LNCaP clone FGC (cell line): ENCODE results near the gene OVOL2.

Source experiments
- DNase-seq: peaks from one replicate; pipeline ENCODE4 v3.0.0-alpha.2; 2011; ENCODE audit warnings: low read depth
- H3K4me3 ChIP-seq: 2 replicates; pipeline ENCODE4 v1.5.1; 2011; ENCODE audit warnings: mild to moderate bottlenecking, low read depth, low read length, control low read depth
- TF ChIP-seq, protein P1 (sequence below): IDR thresholded peaks from 2 replicates; pipeline ENCODE4 v1.5.1; 2012; ENCODE audit warnings: mild to moderate bottlenecking; ENCODE audit not compliant: control insufficient read depth, insufficient read depth; ENCODE audit errors: extremely low read depth

OVOL2 gene

DNA sequence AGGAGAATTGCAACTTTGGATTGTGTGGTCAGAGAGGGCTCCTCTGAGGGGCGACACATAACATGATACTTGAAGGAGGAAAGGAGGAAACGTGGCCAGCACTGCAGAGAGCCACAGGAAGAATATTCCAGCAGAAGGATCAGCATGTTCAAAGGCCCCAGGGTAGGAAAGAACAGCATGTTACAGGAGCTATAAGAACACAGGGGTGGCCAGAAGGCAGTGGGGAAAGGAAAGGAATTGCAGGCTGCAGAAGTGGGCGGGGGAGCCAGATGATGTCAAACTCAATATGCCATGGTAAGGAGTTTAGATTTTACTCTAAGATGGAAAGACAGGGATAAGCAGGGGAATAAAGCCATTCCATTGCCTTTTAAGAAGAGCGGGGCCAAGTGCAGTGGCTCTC, 58.1 kb downstream of the OVOL2 start:
- TF ChIP-seq, protein P1, sequence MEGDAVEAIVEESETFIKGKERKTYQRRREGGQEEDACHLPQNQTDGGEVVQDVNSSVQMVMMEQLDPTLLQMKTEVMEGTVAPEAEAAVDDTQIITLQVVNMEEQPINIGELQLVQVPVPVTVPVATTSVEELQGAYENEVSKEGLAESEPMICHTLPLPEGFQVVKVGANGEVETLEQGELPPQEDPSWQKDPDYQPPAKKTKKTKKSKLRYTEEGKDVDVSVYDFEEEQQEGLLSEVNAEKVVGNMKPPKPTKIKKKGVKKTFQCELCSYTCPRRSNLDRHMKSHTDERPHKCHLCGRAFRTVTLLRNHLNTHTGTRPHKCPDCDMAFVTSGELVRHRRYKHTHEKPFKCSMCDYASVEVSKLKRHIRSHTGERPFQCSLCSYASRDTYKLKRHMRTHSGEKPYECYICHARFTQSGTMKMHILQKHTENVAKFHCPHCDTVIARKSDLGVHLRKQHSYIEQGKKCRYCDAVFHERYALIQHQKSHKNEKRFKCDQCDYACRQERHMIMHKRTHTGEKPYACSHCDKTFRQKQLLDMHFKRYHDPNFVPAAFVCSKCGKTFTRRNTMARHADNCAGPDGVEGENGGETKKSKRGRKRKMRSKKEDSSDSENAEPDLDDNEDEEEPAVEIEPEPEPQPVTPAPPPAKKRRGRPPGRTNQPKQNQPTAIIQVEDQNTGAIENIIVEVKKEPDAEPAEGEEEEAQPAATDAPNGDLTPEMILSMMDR: no peak
- DNase-seq: no peak
- no peak overlapping the region for H3K4me3 ChIP-seq

DNA sequence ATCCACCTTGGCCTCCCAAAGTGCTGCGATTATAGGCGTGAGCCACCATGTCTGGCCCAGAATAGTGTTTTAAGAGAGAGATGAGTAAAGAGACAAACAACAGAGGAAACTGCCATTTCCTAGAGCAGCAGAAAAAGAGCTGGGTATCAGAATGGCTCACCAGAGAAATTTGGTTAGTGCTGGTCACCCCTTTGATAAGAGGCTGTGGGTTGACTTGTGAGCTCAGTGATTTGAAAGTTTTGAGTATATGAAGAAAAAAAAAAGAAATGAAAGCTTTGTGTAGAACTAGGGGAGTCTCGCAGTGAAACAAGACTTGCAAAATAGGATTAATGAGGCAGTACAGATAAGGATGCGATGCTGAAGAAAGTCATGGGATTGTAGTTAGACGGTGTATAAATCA, 59.3 kb downstream of the OVOL2 start:
- TF ChIP-seq, protein P1: no peak
- H3K4me3 ChIP-seq: no peak overlapping the region
- no peak for DNase-seq

DNA sequence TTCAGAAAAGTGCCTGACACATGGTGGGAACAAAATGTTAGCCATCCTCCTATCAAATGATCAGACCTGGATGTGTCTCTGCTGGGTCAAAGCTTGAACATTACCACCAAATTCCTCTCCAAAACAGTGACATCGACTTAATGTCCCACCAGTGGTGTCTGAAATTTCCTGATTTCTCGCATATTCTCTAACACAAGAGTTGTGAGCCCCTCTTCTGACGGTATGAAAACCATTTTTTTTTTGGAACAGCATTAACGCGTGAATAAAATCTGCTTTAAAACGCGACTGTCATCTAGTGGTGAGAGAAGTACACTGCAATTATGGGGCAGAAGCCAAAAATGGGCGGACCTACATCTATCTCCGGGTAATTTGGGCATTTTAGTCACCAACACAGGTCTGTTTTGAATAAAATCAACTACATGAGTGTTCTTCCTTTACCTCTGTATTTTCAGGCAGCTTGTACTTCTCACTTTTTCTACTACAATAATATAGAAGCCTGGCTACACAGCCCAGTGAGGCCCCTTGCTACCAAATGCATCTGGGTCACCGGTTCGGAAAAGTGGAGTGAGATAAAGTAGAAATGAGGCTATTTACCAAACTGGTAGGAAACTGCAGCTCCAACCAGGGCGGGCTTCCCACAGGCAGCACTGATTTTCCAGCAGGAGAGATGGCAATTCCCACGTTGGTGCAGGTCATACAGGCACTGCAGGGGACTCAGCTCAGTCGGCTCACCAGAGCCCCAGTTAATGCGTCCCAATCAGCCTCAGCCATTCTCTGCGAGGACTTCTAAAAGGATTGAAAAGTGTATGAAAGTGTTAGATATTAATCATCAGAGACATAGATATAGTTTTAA, 61.5 kb downstream of the OVOL2 start:
- no peak overlapping the region for H3K4me3 ChIP-seq
- TF ChIP-seq, protein P1: peak; percentile 97
- no peak for DNase-seq

DNA sequence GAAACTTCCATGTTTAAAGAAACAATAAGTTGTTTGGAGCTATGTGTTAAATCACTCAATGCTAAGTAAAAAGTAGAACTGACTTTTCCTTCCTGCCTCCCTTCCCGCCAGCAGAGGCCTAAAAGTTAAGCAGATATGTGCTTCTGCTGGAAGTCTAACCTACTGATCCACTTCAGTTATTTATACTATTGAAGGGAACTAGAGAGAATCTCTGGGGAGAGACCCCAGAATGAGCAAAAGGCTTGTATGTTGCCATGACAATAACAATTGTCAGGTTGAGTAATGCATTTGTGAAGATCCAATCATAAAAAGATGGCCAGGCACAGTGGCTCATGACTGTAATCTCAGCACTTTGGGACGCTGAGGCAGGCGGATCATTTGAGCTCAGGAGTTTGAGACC, 64.2 kb downstream of the OVOL2 start:
- TF ChIP-seq, protein P1: no peak
- no peak for DNase-seq
- no peak overlapping the region for H3K4me3 ChIP-seq

DNA sequence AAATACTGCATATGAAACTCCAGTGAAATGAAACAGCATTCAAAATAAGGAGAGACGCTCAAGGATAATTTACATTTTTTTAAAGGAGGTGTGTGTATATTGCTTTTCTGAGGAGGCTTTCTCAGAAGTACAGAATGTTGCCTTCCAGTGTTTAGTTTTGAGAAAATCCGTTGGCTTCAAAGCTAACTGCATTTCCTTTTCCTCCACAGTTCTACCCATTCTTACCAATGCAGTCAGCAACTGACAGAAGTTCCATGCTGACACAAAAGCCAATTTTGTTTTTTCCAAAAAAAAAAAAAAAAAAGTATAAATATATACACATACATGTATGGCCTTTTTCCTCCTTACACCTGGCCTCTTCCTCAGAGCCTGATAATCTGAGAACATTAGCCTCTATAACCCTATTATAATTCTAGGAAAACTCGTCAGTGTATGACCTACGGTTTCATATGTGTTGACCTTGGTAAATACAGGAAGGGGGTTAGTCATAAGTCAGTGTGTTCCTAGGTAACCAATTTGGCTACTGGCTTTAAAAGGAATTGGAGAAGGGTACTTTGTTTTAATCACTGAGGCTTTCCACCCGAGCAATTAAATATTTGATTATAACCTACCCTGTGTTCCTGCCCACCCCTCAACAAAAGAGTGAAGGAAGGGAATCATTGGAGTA, 64.7 kb downstream of the OVOL2 start:
- DNase-seq: no peak
- TF ChIP-seq, protein P1: no peak
- H3K4me3 ChIP-seq: no peak overlapping the region

DNA sequence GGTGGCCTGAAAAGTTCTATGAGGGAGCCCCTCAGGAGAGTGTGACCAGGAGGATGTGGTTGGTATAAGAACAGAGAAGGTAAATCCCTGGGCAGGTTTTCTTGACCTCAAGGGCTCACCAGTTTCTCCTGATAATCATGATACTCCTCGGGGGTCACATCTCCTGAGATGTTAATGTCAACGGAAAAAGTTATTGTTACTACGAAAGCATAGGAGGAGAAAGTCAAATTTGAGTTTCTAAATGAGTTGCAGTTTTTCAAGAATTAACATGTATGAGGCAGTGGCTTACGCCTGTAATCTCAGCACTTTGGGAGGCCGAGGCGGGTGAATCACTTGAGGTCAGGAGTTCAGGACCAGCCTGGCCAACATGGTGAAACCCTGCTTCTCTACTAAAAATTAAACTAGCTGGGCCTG, 65.5 kb downstream of the OVOL2 start:
- TF ChIP-seq, protein P1: no peak
- no peak overlapping the region for H3K4me3 ChIP-seq
- DNase-seq: no peak
